GM19238 (cell line): Measurements from ENCODE around the gene COBLL1.

ENCODE experiments used
- DNase-seq: peaks from one replicate; pipeline ENCODE4 v3.0.0; 2011; ENCODE audit warnings: low spot score; ENCODE audit not compliant: insufficient read length

The COBLL1 gene

GRCh38 chr2:164756773-164757172 lies 84.8 kb downstream of the COBLL1 start:
- no peak for DNase-seq

GRCh38 chr2:164755952-164756351 lies 85.7 kb downstream of the COBLL1 start:
- no peak for DNase-seq

- no peak for DNase-seq
Measured at GRCh38 chr2:164754157-164755093, 87.2 kb downstream of the COBLL1 start.

GRCh38 chr2:164752956-164753355 lies 88.7 kb downstream of the COBLL1 start:
- DNase-seq = no peak

- no peak for DNase-seq
Measured at GRCh38 chr2:164747783-164748433, 93.7 kb downstream of the COBLL1 start.

GRCh38 chr2:164747140-164747539 lies 94.5 kb downstream of the COBLL1 start:
- DNase-seq = no peak

- DNase-seq = no peak
Measured at GRCh38 chr2:164746713-164747112, 94.9 kb downstream of the COBLL1 start.

- no peak for DNase-seq
Measured at GRCh38 chr2:164745012-164745797, 96.4 kb downstream of the COBLL1 start.

- no peak for DNase-seq
Measured at GRCh38 chr2:164742738-164743317, 98.8 kb downstream of the COBLL1 start.

GRCh38 chr2:164739966-164740365 lies 101.7 kb downstream of the COBLL1 start:
- DNase-seq = no peak

GRCh38 chr2:164737612-164738081 lies 104.0 kb downstream of the COBLL1 start:
- no peak for DNase-seq

GRCh38 chr2:164735309-164735919 lies 106.2 kb downstream of the COBLL1 start:
- no peak for DNase-seq

GRCh38 chr2:164734196-164734595 lies 107.4 kb downstream of the COBLL1 start:
- DNase-seq = no peak

- no peak for DNase-seq
Measured at GRCh38 chr2:164725542-164725941, 116.1 kb downstream of the COBLL1 start.

- DNase-seq = no peak
Measured at GRCh38 chr2:164722616-164723338, 118.8 kb downstream of the COBLL1 start.

GRCh38 chr2:164721430-164721829 lies 120.2 kb downstream of the COBLL1 start:
- DNase-seq = no peak

GRCh38 chr2:164719996-164720941 lies 121.4 kb downstream of the COBLL1 start:
- no peak for DNase-seq

GRCh38 chr2:164717000-164717803 lies 124.4 kb downstream of the COBLL1 start:
- DNase-seq = no peak
